ENCODE measurements around the gene CNTLN.

- TF ChIP-seq EZH2 (IDR thresholded peaks at IDR 0.05; ENCODE audit: low read depth, unreplicated experiment) (no peak), EZH2phosphoT487 (IDR thresholded peaks at IDR 0.05; ENCODE audit: unreplicated experiment) (no peak), CTCF (conservative IDR thresholded peaks at IDR 0.05; ENCODE audit: low read depth in 2 of 2) (no peak), POLR2AphosphoS5 (IDR thresholded peaks at IDR 0.05; ENCODE audit: low read depth) (no peak), ZNF114 (CRISPR knock-in tag; IDR thresholded peaks at IDR 0.05) (no peak), CREB1 (CRISPR knock-in tag; IDR thresholded peaks at IDR 0.05; ENCODE audit: low read depth) (no peak)
Measured at GRCh38 chr9:17315341-17315740, 180.5 kb downstream of the CNTLN start.
